NCI-H82 treated with DMSO at 0.1 percent for 48 hours (cell line): ENCODE results near the gene RCCD1.
A peak's percentile ranks its signal among the peaks of the same experiment; 100 is the strongest.
"Not testable (repeated sequence)": the region's sequence is repeated elsewhere in the genome, so short reads cannot be mapped to it uniquely, and the experiment has no call there.

Experiments
- DNase-seq: peaks from one replicate; lab custom pipeline; 2025; ENCODE audit not compliant: unreplicated experiment; lab: John Stamatoyannopoulos, UW

Gene RCCD1

DNA sequence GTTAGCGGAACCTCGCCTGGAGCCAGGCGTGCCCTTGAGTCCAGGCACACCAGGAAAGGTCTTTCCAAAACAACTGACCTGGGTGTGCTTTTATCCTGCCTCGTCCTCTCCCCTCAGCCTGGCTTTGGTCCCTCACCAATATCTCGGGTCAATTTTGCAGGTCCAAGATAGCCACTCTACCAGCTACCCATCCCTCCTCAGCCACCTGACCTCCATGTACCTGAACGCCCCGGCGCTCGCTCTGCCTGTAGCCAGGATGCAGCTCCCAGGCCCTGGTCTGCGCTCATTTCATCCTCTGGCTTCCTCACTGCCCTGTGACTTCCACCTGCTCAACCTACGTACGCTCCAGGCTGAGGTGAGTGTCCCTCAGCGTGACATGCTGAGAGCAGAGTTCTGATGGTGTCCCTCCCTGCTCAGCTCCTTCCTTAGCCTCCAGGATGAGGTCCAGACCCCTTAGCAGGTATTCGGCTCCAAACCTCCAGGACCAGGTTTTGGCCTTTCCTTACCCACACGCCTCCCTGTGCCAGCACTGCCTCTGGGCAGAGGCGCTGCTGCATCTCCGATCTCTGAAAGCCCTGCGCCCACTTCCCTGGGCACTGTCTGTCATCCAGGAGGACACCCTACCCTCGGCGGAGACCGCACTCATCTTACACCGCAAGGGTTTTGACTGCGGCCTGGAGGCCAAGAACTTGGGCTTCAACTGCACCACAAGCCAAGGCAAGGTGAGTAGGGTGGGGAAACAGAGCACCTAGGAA, 36.5 kb upstream of the RCCD1 start:
- no peak for DNase-seq

DNA sequence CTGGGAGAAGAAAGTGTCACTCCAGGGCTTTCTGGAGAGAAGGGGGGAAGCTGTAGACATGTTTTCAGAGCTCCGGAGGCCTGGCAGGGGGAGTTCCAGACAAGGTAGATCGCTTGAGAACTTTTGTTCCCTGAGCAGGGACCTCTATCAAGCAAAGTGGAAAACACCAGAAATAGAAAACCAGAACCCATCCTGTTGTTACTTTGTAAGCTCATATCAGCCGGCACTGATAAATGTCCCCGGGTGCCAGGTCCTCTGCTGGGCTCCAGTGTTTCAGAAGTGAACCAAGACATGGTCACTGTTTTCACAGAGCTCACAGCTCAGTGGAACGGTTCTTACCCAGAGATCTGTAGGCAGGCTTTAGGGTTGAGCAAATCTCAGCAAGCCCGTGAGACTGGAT, 35.8 kb upstream of the RCCD1 start:
- DNase-seq, result no peak

DNA sequence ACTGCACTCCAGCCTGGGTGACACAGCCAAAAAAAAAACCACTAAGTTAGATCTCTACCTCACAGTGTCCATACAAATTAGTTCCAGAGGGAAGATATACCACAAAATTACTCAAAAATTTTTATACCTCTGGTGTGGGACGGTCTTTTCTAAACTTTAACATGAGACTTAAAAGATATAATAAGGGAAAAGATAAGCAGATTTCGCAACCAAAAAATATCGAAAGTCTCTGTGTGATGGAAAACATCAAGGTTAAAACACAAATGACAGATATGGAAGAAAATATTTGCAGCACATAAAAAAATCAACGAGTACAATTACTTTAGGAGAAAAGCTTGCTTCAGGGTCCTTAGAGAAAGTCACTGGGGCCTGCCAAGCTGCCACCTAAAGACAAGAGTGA, 32.8 kb upstream of the RCCD1 start:
- DNase-seq, result no peak

DNA sequence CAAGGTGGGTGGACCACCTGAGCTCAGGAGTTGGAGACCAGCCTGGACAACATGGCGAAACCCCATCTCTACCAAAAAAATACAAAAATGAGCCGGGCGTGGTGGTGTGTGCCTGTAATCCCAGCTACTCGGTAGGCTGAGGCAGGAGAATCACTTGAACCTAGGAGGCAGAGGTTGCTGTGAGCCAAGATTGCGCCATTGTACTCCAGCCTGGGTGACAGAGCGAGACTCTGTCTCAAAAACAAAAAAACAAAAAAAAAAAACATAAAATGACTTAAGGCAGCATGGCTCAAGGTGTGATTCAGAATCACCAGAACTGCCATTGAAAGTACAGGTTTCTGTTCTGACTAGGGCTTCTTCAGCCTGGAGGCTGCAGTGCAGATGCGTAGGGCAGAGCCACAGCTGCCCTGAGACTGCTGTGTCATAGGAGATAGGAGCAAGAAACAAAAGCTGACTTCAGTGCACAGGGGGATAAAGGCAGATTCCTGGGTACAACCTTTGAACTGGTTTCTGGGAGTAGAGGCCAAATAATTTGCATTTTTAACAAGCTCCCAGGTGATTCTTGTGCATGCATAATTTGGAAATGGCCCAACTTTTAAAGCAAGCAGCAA, 31.9 kb upstream of the RCCD1 start:
- not testable (repeated sequence) for DNase-seq

DNA sequence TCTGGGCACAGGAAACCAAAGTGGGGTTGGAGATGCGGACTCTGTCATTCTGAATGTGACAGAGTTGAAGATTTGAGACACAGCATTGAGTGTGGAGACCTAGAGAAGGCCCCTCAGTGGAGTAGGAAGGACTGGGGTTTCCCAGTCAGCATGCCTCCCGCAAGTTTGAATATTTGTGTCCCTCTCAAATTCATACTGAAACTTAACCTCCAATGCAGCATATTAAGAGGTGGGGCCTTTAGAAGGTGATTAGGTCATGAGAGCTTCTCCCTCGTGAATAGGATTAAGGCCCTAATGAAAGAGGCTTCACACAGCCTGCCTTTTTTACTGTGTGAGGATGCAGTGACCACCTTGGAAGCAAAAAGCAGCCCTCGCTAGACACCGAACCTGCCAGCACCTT, 30.3 kb upstream of the RCCD1 start:
- DNase-seq, result no peak

GRCh38 chr15:90926766-90927165, 27.9 kb upstream of the RCCD1 start:
- DNase-seq, result not testable (repeated sequence)

DNA sequence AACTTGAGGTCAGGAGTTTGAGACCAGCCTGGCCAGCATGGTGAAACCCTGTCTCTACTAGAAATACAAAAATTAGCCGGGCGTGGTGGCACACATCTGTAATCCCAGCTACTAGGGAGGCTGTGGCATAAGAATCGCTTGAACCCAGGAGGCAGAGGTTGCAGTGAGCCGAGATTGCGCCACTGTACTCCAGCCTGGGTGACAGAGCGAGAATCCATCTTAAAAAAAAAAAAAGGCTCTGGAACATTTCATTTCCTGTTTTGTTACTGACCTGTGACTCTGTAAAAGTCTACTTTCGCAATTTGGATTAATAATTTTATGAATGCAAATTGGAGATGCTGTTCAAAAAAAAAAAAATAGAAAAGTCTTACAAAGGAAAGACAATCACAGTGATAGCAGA, 26.6 kb upstream of the RCCD1 start:
- not testable (repeated sequence) for DNase-seq

DNA sequence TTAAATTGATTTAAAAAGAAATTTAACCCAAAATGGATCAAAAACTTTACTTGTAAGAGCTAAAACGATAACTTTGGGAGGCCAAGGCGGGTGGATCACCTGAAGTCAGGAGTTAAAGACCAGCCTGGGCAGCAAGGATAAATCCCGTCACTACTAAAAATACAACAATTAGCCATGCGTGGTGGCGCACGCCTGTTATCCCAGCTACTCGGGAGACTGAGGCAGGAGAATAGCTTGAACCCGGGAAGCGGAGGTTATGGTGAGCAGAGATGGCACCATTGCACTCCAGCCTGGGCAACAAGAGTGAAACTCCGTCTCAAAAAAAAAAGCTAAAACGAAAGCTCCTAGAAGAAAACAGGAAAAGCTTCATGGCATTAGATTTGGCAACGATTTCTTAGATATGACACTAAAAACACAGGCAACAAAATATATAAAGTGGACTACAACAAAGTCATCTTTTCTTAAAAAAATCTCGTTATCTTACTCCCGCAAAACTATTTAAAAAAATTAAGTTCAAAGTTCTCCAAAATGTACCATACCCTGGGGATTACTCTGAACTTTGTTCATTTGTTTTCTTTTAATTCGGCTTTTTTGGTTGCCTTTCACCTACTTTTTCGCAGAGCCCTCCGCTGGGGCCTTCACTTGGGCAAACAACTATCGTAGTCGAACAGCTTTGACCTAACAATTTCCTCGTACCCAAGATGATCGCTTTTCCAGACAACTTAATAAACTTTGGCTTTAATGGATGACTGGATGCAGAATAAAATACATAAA, 25.3 kb upstream of the RCCD1 start:
- no peak for DNase-seq

DNA sequence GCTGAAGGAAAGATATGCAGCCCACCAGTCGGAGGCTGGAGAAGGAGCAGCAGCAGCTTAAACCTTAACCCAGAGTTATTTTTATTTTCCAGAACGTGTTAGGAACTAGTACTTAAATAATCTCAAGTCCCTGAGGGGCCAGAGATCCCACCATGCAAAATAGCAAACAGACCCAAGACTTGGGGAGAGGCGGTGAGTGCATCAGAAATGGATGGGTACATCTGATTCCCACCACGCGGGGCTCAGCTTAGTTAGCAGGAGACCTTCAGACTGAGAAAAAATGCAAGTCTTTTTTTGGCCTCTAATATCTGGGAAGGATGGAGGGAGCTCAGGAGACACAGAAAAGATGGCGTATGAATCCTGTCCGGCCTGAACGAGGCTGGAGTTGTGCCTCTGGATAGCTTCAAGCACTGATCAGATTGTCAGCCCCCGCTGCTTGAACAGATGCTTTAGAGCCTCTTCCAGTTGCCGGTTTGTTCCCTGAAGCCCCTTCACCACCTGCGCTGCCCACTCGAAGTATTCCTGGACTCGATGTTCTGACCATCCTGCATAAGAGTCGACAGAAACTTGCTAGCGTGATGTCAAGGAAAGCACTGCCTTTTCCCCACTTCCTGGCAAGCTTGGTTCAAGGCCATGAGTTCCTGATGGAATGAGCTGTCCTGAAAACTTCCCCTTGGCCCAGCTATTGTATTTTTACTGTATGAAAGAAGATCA, 23.7 kb upstream of the RCCD1 start:
- DNase-seq, result no peak

- no peak for DNase-seq
Observed at GRCh38 chr15:90931575-90931827, 23.2 kb upstream of the RCCD1 start.

DNA sequence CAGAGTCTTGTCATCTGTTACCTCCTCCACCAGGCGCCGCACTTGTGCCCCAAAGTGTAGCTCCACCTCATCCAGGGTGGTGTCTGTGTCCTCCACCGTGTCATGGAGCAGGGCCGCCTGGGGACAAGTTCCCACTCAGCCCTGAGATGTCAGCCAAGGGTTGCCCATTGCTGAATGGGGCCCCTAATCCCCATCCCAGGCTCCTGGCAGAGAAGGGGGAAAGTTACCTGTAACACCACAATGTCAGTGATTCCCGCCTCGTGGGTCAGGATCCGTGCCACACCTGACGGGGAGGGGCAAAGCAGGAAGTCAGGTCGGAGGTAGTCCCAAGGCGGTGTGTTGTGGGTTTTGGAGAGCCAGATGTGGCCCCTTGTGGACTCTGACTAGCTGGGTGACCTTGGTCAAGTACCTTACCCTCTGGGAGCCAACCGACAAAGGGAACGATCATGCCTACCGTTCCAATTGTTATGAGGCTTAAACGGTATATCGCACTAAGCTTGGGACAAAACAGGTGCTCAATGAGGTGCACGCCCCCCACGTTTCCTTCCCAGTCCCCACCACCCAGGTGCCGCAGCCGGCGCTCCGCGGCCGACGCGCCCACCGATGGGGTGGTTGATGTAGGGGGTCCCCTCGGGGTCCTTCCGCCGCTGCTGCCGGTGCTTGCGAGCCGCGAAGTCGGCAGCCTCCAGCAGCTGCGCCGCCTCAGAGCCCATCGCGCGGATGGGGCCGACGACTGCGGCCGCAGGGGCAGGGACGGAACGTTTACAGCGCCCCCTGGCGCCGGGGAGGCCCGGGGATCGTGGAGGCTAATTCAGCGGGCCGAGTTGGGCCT, 22.6 kb upstream of the RCCD1 start, which contains the start of gene HDDC3:
TSS of gene HDDC3 (minus strand) at position 722 of the 832 bp plus-strand sequence. CDS start at position 713, 9 bp downstream.
- peak; percentile 49 for DNase-seq

DNA sequence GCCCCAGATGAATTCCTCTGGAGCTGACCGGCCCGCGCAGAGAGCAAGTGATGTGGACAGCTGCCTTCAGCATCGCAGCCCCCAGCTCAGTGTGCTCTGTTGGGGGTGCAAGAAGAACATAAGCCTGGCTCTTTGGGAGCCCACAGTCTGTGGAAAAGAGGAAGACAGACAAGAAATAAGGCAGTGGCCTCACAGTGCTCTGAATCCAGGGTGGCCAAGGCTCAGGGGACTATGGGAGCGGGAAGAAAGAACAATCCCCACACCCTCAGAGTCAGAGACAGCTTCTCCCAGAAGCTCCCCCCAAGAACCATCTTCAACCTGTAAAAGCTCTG, 22.1 kb upstream of the RCCD1 start:
- DNase-seq, result no peak

- no peak for DNase-seq
Observed at GRCh38 chr15:90933301-90933700, 21.4 kb upstream of the RCCD1 start.

GRCh38 chr15:90934256-90934948, 20.3 kb upstream of the RCCD1 start:
- peak; percentile 60 for DNase-seq

- DNase-seq, result peak; percentile 70
Observed at GRCh38 chr15:90934949-90935751, 19.5 kb upstream of the RCCD1 start, which contains the start of gene UNC45A. Gene UNC45A (plus strand): TSS chr15:90935285. CDS start chr15:90935325, 40 bp downstream.

DNA sequence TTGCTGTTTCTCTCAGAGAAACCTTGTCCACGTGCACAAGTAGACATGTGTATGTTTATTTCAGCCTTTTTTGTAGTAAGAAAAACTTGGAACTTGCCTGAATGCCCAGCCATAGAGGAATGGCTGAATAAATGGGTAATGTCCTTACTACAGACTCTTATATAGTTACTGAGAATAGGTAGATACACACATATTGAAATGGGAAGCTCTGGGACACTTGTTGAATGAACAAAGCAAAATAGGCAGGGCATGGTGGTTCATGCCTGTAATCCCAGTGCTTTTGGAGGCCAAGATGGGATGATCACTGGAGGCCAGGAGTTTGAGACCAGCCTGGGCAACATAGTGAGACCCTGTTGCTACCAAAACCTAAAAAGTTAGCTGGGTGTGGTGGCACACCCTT, 17.9 kb upstream of the RCCD1 start:
- no peak for DNase-seq

DNA sequence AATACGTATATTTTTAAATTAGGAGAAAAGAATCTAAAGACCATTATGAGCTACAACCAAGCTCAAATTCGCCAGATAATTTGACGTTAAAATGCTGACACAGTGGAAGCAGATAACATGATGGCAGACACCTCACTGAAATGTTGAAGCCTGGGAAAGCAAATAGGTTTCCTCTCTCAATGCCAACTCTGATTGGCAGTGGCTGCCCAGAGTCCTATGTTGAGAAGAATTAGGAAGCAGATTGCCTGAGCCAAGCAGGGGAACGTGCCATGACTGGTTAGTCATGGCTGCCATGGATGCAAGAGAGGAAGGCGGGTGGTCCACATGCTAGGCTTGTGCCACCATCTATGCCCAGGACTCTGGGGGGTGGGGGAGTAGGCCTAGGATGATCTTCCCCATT, 16.4 kb upstream of the RCCD1 start:
- DNase-seq, result no peak

DNA sequence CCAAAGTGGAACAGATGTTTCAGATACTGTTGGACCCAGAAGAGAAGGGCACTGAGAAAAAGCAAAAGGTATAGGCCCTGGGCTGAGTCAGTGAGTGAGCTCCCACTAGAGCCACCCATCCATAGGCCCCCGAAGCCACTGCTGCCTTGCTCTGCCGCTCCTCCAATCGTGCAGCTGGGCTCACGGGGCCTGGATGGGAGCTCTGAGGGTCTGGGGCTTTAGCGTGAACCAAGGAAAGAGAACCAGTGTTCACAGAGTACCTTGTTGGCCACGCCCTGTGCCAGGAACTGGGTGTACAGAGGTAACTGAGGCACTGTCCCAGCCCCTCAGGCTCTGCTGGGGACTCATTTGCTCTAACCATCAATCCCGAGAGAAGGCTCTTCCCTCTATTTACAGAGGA, 14.9 kb upstream of the RCCD1 start:
- DNase-seq, result no peak

GRCh38 chr15:90941038-90941437, 13.6 kb upstream of the RCCD1 start:
- no peak for DNase-seq
